Thoracic aorta (tissue), 2 donors: Measurements from ENCODE around the gene KDELR1. TPM values are rescaled to one million over a fixed set of nuclear protein-coding genes. Genes with fewer than 3 reads are reported as not detected.

Experiments used
- ATAC-seq: fragments of 150-250 bp; one replicate; pipeline ENCODE4 v1.8.0; 2017; ENCODE audit warnings: low read depth; ENCODE audit not compliant: insufficient number of reproducible peaks, low FRiP score
- DNase-seq: peaks from one replicate; pipeline ENCODE4 v3.0.0-alpha.2; 2020; ENCODE audit warnings: low spot score
- H3K27ac ChIP-seq, 2 donors: fragments of 200-600 bp; sonication (generic); 1 replicate in 1 of 2; 2 replicates in 1 of 2; pipeline ENCODE4 v1.5.1; 2016; ENCODE audit warnings: mild to moderate bottlenecking in 2 of 2, moderate library complexity in 2 of 2
- H3K27me3 ChIP-seq: fragments of 200-600 bp; sonication (generic); replicated peaks from 2 replicates; pipeline ENCODE4 v1.6.0; 2016; ENCODE audit warnings: mild to moderate bottlenecking; ENCODE audit not compliant: insufficient read depth
- H3K36me3 ChIP-seq: fragments of 200-600 bp; sonication (generic); one replicate; pipeline ENCODE4 v1.5.1; 2016
- H3K4me1 ChIP-seq, 2 donors: fragments of 200-600 bp; sonication (generic); 1 replicate in 1 of 2; 2 replicates in 1 of 2; pipeline versions ENCODE4 v1.5.1 to v1.6.0; 2016; ENCODE audit warnings: low read depth in 2 of 2, mild to moderate bottlenecking in 1 of 2; ENCODE audit not compliant: control insufficient read depth in 1 of 2
- H3K4me3 ChIP-seq: fragments of 200-600 bp; sonication (generic); 2 replicates; pipeline ENCODE4 v1.5.1; 2016; ENCODE audit warnings: mild to moderate bottlenecking
- H3K9me3 ChIP-seq: fragments of 200-600 bp; sonication (generic); 2 replicates; pipeline ENCODE4 v1.5.1; 2016
- total RNA-seq, 2 donors: library from RNA; depleted of rRNA; stranded (reverse); fragments of >200 nt; gene quantifications; one replicate each; pipeline versions ENCODE4 v1.1.0 to v1.2.3, GENCODE V29; 2016
- TF ChIP-seq, protein P1 (sequence below): fragments of 200-600 bp; sonication (generic); IDR thresholded peaks from one replicate; pipeline ENCODE4 v1.5.1; 2019; ENCODE audit warnings: antibody characterized with exemption

The KDELR1 gene
- total RNA-seq, 2 donors from 2014 or later: 65.6 to 79.9 TPM

DNA sequence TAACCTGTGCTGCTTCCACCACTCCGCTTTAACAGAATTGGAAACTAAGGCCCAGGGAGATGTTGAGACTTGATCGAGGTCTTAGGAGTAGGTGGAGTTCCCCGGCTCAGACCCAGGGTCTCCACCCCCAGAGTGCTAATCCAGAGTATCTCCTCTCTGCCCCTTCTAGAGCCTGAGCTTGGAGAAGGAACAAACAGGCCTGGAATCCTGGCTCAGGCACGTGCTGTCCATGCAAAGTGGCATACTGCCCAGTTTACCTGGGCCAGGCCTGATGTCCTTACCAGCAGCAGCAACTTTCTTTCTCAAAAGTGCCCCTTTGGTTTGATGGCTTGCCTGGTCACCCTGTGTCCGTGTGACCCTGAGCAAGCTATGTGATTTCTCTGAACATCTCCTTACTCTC lies 23.5 kb downstream of the KDELR1 start:
- Histone ChIP-seq H3K27ac (no peak overlapping the region), H3K9me3 (no peaks in the 10 kb centered on the region), H3K4me3 (no peak overlapping the region), H3K36me3 (no peaks in the 10 kb centered on the region), H3K4me1 (peaks cover 0 to 1% of the 10 kb centered on the region in 2 donors), H3K27me3 (no peaks in the 10 kb centered on the region)
- DNase-seq (no peak), ATAC-seq (no peak)
- TF ChIP-seq, protein P1, sequence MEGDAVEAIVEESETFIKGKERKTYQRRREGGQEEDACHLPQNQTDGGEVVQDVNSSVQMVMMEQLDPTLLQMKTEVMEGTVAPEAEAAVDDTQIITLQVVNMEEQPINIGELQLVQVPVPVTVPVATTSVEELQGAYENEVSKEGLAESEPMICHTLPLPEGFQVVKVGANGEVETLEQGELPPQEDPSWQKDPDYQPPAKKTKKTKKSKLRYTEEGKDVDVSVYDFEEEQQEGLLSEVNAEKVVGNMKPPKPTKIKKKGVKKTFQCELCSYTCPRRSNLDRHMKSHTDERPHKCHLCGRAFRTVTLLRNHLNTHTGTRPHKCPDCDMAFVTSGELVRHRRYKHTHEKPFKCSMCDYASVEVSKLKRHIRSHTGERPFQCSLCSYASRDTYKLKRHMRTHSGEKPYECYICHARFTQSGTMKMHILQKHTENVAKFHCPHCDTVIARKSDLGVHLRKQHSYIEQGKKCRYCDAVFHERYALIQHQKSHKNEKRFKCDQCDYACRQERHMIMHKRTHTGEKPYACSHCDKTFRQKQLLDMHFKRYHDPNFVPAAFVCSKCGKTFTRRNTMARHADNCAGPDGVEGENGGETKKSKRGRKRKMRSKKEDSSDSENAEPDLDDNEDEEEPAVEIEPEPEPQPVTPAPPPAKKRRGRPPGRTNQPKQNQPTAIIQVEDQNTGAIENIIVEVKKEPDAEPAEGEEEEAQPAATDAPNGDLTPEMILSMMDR: no peak

DNA sequence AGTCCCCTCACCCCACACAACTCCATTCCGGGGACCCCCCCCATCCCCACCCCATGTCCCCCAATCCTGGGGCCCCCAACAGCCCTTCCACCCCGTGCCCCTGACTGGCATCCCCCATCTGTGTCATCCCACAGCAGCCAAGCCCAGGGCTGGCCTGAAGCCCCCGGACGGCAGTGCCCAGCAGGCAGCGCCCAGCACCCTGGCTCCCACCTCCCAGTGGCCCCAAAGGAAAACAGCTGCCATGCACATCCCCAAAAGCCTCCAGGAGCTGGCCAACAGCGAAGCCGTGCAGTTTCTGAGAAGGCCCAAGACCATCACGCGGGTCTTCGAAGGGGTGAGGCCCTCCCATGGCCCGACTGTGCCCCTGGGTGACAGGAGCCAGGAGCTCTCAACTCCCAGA lies 25.7 kb downstream of the KDELR1 start:
- Histone ChIP-seq H3K4me1 (peaks cover 0 to 4% of the 10 kb centered on the region in 2 donors), H3K36me3 (no peaks in the 10 kb centered on the region), H3K4me3 (no peak overlapping the region), H3K9me3 (no peaks in the 10 kb centered on the region), H3K27me3 (no peaks in the 10 kb centered on the region), H3K27ac (no peak overlapping the region)
- TF ChIP-seq, protein P1: no peak
- DNase-seq (no peak), ATAC-seq (no peak)

DNA sequence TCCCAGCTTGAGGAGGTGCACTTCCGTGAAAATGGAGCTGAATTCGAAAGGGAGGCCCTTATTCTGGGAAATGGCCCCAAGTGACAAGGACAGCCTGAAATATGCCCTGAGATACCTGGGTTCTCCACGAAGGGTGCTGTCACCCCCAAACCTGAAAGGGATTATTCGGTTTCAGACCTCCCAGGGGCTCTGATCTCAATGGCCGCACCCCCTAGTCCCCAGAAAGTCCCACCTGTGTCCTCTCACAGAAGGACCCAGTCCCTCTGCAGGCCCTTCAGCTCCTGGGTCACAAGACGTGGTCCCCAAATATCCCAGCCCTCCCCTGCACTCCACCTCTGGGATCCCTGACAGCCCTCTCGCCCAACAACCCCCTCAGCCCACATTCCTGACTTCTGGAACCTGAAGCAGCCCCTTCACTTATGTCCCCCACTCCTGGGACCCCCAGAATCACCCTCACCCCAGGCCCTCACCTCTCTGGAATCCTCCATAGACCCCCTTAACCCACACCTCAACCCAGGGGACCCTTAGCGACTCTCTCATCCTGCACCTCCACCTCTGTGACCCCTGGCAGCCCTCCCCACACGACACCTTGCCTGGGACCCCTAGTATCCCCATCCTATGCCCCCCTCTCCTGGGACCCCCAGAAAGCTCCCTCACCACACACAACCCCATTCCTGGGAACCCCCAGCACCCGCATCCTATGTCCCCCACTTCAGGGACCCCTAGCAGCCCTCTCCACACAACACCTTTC lies 26.6 kb downstream of the KDELR1 start:
- Histone ChIP-seq H3K27ac (no peak overlapping the region), H3K27me3 (no peaks in the 10 kb centered on the region), H3K36me3 (no peaks in the 10 kb centered on the region), H3K4me1 (peaks cover 0 to 4% of the 10 kb centered on the region in 2 donors), H3K4me3 (peak overlapping the region; percentile 82), H3K9me3 (no peaks in the 10 kb centered on the region)
- ATAC-seq (peak; percentile 7), DNase-seq (no peak)
- TF ChIP-seq, protein P1: peak; percentile 4

DNA sequence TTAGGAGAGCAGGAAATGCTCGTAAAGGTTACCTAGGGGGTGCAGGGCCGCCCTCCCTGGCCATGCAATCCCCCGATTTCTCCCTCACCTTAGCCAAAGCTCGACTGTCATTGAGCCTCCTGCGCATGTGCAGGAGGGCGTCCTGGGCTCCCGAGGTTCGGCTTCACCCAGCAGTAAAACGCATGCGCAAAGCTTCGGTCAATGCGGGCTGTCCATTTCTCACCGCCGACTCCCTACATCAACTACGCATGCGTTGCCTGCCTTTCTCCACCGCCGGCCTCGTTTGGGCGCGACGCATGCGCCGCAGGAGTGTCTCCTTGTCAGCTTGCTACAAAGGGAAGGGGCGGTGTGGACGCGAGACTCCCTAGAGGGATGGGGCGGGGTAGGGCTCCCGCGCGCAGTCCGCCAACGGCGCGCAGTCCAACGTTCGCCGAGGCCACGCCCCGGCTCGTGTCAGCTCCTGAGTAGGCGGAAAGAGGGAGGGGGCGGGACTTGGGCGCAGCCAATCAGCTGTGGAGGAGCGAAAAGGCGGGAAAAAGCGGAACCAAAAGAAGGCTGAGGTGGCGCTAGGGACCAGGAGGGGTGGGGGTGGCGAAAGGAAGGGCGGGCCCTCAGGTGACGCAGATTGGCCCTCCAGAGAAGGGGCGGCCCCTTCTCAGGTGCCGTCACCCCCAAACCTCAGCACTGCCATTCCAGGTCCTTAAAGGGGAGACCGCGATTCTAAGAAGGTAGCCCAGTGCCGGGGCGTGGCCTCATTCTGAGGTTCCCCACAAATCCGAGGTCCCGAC lies 27.3 kb downstream of the KDELR1 start, which contains the start of the genes SYNGR4 and TMEM143:
Gene SYNGR4, plus strand, starts transcription at position 558 of the 788 bp plus-strand sequence. CDS start 1,476 bp downstream, outside the sequence.
Gene TMEM143, minus strand, starts transcription at position 131 of the 788 bp plus-strand sequence. Its CDS starts 20 bp downstream, at position 111.
- Histone ChIP-seq H3K27ac (peak within 1 kb of the TSS; percentile 91 to 98), H3K36me3 (no peaks in the 10 kb centered on the region), H3K9me3 (no peaks in the 10 kb centered on the region), H3K4me1 (peaks cover 0 to 4% of the 10 kb centered on the region in 2 donors), H3K27me3 (no peaks in the 10 kb centered on the region), H3K4me3 (peak within 1 kb of the TSS; percentile 82)
- TF ChIP-seq, protein P1: peak; percentile 6
- peak; percentile 93 for DNase-seq
- ATAC-seq: peak; percentile 93

DNA sequence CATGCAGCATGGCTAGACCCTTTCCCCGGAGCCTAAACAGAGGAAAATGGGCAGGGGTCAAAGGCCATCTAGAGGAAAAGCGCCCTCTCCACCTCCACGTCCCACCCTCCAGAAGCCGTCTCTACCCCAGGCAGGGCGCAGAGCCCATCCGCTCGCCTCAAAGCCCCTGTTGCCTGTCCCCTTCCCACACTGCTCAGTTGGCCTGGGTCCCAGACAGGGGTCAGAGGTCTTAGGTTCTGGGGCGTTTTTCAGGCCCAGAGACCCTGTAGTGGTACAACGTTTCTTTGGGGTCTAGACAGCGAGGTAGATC lies 27.9 kb downstream of the KDELR1 start:
- Histone ChIP-seq H3K4me1 (peaks cover 0 to 4% of the 10 kb centered on the region in 2 donors), H3K36me3 (no peaks in the 10 kb centered on the region), H3K27me3 (no peaks in the 10 kb centered on the region), H3K4me3 (peak overlapping the region; percentile 82), H3K9me3 (no peaks in the 10 kb centered on the region), H3K27ac (peak overlapping the region; percentile 91 to 98)
- ATAC-seq: peak; percentile 3
- TF ChIP-seq, protein P1: no peak
- DNase-seq: no peak
